GM13977 (cell line): Measurements from ENCODE around the gene DNAAF3.

Source experiments
- DNase-seq: peaks from one replicate; pipeline ENCODE4 v3.0.0; 2012; ENCODE audit warnings: low spot score
- CTCF ChIP-seq: IDR thresholded peaks from 2 replicates; pipeline ENCODE4 v1.5.1; 2012; ENCODE audit warnings: mild to moderate bottlenecking, control low read depth; ENCODE audit not compliant: insufficient read depth; ENCODE audit errors: extremely low read depth, missing control alignments
- in situ Hi-C: fragments of 300-500 bp; cut with MboI; formaldehyde crosslinking; loops from one replicate; pipeline ENCODE4 v1.12.0; 2022; ENCODE audit warnings: low sequenced_read_pairs, low pct_unique_long_range_greater_than_20kb, mixed read lengths, inconsistent platforms; ENCODE audit not compliant: unreplicated experiment

DNAAF3 gene

GRCh38 chr19:55115446-55116065 is 50.9 kb downstream of the DNAAF3 start:
- in situ Hi-C loops = loop anchor here (25.0 kb wide), 1 partner anchor 653 kb away; the partner anchor contains the start of genes CDC42EP5 and LENG9
- DNase-seq = no peak
- TF ChIP-seq CTCF = no peak

GRCh38 chr19:55114566-55115145 is 51.8 kb downstream of the DNAAF3 start:
- no peak for TF ChIP-seq CTCF
- DNase-seq = no peak
- in situ Hi-C loops = loop anchor here (25.0 kb wide), 1 partner anchor 652 kb away; the partner anchor contains the start of genes CDC42EP5 and LENG9

DNA sequence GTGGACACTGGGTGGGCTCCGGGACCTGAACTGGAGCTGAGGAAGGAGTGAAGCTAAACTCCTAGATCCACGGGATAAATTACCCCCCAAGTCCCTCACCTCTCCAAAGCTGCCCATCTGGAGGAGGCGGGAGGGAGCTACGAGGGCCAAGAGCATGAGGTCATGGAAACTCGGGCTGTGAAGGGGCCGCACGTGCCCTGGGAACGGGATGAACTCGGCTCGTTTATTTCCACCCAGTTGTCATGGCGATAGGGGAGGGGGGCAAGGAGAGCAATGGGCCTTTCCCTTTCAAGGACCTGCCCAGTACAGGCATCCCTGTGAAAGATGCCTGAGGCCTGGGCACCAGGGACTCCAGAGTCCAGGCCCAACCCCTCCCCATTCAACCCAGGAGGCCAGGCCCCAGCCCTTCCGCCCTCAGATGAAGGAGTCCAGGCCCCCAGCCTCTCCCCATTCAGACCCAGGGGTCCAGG is 52.8 kb downstream of the DNAAF3 start:
- no peak for TF ChIP-seq CTCF
- no peak for DNase-seq
- in situ Hi-C loops = loop anchor here (25.0 kb wide), 1 partner anchor 651 kb away; the partner anchor contains the start of genes CDC42EP5 and LENG9

DNA sequence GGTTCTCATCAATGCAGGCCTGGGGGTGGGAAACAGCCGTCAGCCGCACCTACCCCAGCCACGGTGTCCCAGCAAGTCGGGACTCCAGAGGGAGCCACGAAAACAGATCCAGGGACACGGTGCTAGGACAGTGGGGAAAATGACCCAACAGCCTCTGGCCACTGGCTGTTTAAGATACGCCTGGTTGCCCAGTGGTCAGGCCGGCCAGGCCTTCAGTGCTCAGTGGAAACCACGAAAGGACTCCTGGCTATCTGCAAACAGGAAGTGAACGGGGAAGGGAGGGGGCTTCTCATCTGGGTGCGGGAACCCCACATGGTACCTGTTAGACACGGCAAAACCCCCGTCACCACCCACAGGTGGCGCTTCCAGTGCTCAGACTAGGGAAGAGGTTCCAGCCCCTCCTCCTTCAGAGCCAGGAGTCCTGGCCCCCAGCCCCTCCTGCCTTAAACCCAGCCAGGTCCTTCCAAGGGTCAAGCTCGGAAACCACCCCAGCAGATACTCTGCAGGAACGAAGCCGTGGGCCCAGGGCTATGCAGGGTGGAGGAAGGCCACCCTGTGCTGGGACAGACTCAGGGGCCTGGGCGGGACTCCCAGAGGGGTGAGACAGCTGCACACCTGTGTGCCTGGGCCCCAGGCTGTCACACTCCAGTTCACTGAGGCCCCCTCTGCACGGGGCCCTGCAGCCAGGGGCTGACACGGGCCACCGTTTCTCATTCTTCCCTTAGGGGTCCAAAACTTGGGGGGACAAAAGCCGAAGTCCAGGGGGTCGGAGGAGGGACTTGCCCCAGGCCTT is 53.4 kb downstream of the DNAAF3 start:
- in situ Hi-C loops = loop anchor here (25.0 kb wide), 1 partner anchor 651 kb away; the partner anchor contains the start of genes CDC42EP5 and LENG9
- peak; percentile 44 for TF ChIP-seq CTCF
- DNase-seq = no peak

DNA sequence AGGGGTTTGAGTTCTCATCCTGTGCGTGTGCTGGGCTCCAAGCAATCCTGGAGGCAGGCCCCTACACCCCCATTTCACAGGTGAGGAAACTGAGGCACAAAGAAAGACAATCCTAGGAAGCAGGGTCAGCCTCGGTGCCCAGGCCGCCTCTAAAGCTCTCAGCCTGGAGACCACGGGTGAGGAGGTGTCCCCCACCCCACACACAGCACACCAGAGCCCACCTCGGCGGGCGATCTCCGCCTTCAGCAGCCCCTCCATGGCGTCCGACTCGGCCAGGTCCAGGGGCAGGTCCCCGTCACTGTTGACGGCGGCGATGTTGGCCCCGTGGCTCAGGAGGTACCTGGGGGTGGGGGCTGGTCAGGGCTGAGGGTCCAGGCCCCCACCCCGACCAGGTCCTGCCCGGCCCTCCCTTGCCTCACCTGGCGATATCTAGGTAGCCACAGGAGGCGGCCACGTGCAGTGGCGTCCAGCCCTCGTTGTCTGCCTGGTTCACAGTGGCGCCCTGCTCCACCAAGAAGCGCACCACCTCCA is 54.1 kb downstream of the DNAAF3 start:
- no peak for TF ChIP-seq CTCF
- DNase-seq = no peak
- in situ Hi-C loops = loop anchor here (25.0 kb wide), 1 partner anchor 650 kb away; the partner anchor contains the start of genes CDC42EP5 and LENG9

GRCh38 chr19:55111238-55111831 is 55.1 kb downstream of the DNAAF3 start:
- no peak for TF ChIP-seq CTCF
- DNase-seq = no peak
- in situ Hi-C loops = loop anchor here (25.0 kb wide), 1 partner anchor 649 kb away; the partner anchor contains the start of genes CDC42EP5 and LENG9
